Midbrain (tissue), 1 donor: ENCODE results near the gene UFL1.
"Not testable (repeated sequence)": the region's sequence is repeated elsewhere in the genome, so short reads cannot be mapped to it uniquely, and the experiment has no call there.

ENCODE experiments used
- DNase-seq: peaks from one replicate; lab custom pipeline; 2025; lab: John Stamatoyannopoulos, UW

UFL1 gene

GRCh38 chr6:96521644-96522464 is at the start of gene UFL1:
UFL1 (plus strand) TSS chr6:96521806; CDS start chr6:96521874, 68 bp downstream.
- DNase-seq: peak; percentile 93

GRCh38 chr6:96472291-96472690 is 49.3 kb upstream of the UFL1 start:
- not testable (repeated sequence) for DNase-seq

- no peak for DNase-seq
These were observed 42.9 kb upstream of the UFL1 start for GRCh38 chr6:96478695-96479094.

GRCh38 chr6:96491926-96492325 is 29.7 kb upstream of the UFL1 start:
- DNase-seq: no peak

- DNase-seq: no peak
These were observed 21.8 kb upstream of the UFL1 start for GRCh38 chr6:96499781-96500180.

GRCh38 chr6:96502915-96503314 is 18.7 kb upstream of the UFL1 start:
- DNase-seq: no peak

GRCh38 chr6:96505363-96505762 is 16.2 kb upstream of the UFL1 start:
- DNase-seq: no peak

- DNase-seq: no peak
These were observed 12.3 kb upstream of the UFL1 start for GRCh38 chr6:96509281-96509680.

GRCh38 chr6:96520171-96521115 is 1.2 kb upstream of the UFL1 start:
- DNase-seq: no peak

GRCh38 chr6:96521306-96521643 is 331 bp upstream of the UFL1 start:
- no peak for DNase-seq

- DNase-seq: no peak
These were observed 931 bp downstream of the UFL1 start for GRCh38 chr6:96522465-96523009.

GRCh38 chr6:96528193-96528592 is 6.6 kb downstream of the UFL1 start:
- DNase-seq: no peak

GRCh38 chr6:96532399-96532798 is 10.8 kb downstream of the UFL1 start:
- DNase-seq: no peak

GRCh38 chr6:96537726-96538125 is 16.1 kb downstream of the UFL1 start:
- DNase-seq: no peak

GRCh38 chr6:96542702-96543101 is 21.1 kb downstream of the UFL1 start:
- no peak for DNase-seq

GRCh38 chr6:96545882-96546281 is 24.3 kb downstream of the UFL1 start:
- no peak for DNase-seq

- DNase-seq: no peak
These were observed 26.0 kb downstream of the UFL1 start for GRCh38 chr6:96547654-96548053.

GRCh38 chr6:96554558-96554957 is 33.0 kb downstream of the UFL1 start:
- DNase-seq: no peak

- not testable (repeated sequence) for DNase-seq
These were observed 38.1 kb downstream of the UFL1 start for GRCh38 chr6:96559740-96560139.

GRCh38 chr6:96562886-96563285 is 41.3 kb downstream of the UFL1 start, which contains the start of gene FHL5:
FHL5 (plus strand) TSS chr6:96563128; CDS start chr6:96603614, 40,486 bp downstream.
- no peak for DNase-seq

- DNase-seq: no peak
These were observed 42.2 kb downstream of the UFL1 start for GRCh38 chr6:96563853-96564252.

- DNase-seq: no peak
These were observed 48.4 kb downstream of the UFL1 start for GRCh38 chr6:96570053-96570452.

- DNase-seq: no peak
These were observed 49.9 kb downstream of the UFL1 start for GRCh38 chr6:96571551-96571950.
